Lower lobe of right lung (tissue), 2 donors: ENCODE results near the gene PCDHB10. TPM values are rescaled to one million over a fixed set of nuclear protein-coding genes. Genes with fewer than 3 reads are reported as not detected.
"Not testable (repeated sequence)": the region's sequence is repeated elsewhere in the genome, so short reads cannot be mapped to it uniquely, and the experiment has no call there.

Experiments
- ATAC-seq, 2 donors: fragments of 200-7000 bp; cut with Tn5 transposase; one replicate each; pipeline ENCODE4 v1.9.1; 2020 to 2022; ENCODE audit warnings: mild to moderate bottlenecking in 2 of 2, moderate library complexity in 2 of 2
- DNase-seq: peaks from one replicate; pipeline ENCODE4 v3.0.0-alpha.2; 2020
- H3K27ac ChIP-seq: fragments of 200-600 bp; one replicate; pipeline ENCODE4 v1.8.0; 2022
- H3K27me3 ChIP-seq: fragments of 200-600 bp; one replicate; pipeline ENCODE4 v1.8.0; 2022; ENCODE audit warnings: low read depth
- H3K36me3 ChIP-seq: fragments of 200-600 bp; one replicate; pipeline ENCODE4 v1.8.0; 2022; ENCODE audit warnings: mild to moderate bottlenecking
- H3K4me1 ChIP-seq: fragments of 200-600 bp; one replicate; pipeline ENCODE4 v1.8.0; 2022
- H3K4me3 ChIP-seq: fragments of 200-600 bp; one replicate; pipeline ENCODE4 v1.8.0; 2022; ENCODE audit warnings: mild to moderate bottlenecking
- H3K9me3 ChIP-seq: fragments of 200-600 bp; one replicate; pipeline ENCODE4 v1.8.0; 2022
- CTCF ChIP-seq: fragments of 200-600 bp; IDR thresholded peaks from one replicate; pipeline ENCODE4 v1.8.0; 2022; ENCODE audit warnings: antibody characterized with exemption, mild to moderate bottlenecking
- intact Hi-C: fragments of 100-400 bp; cut with DNase I; formaldehyde crosslinking; loops from one replicate; pipeline ENCODE4 v1.11.0; 2022
- total RNA-seq: library from RNA; stranded (reverse); fragmentation: NEBNext Ultra II Directional; extraction: Animal tissue kit (Norgen Biotek cat#: 25700); gene quantifications from one replicate; pipeline ENCODE4 v1.2.1, GENCODE V29; 2021
- donor health status: DM: no; HTN: yes; CAD: no; lungs with severe emphysema.

PCDHB10 gene
- total RNA-seq, 1 donor from 2014 or later: 2.0 TPM

GRCh38 chr5:141177577-141178191 is 14.5 kb upstream of the PCDHB10 start, which contains the start of gene PCDHB8:
PCDHB8 (plus strand) TSS chr5:141177790; CDS start chr5:141178035, 245 bp downstream.
- H3K4me3 ChIP-seq, H3K27ac ChIP-seq, DNase-seq, H3K4me1 ChIP-seq, H3K36me3 ChIP-seq, intact Hi-C loops: not testable (repeated sequence)
- H3K9me3 ChIP-seq: peaks cover 30% of the 10 kb centered on the region
- ATAC-seq: peak in 1 of 2 donors; percentile 48
- peaks cover 27% of the 10 kb centered on the region for H3K27me3 ChIP-seq
- peak; percentile 10 for TF ChIP-seq CTCF

DNA sequence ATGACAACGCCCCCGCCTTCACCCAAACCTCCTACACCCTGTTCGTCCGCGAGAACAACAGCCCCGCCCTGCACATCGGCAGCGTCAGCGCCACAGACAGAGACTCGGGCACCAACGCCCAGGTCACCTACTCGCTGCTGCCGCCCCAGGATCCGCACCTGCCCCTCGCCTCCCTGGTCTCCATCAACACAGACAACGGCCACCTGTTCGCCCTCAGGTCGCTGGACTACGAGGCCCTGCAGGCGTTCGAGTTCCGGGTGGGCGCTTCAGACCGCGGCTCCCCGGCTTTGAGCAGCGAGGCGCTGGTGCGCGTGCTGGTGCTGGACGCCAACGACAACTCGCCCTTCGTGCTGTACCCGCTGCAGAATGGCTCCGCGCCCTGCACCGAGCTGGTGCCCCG is 12.8 kb upstream of the PCDHB10 start:
- intact Hi-C loops, H3K4me3 ChIP-seq, H3K4me1 ChIP-seq, DNase-seq, ATAC-seq, H3K27ac ChIP-seq, H3K36me3 ChIP-seq: not testable (repeated sequence)
- Histone ChIP-seq H3K9me3 (peaks cover 39% of the 10 kb centered on the region), H3K27me3 (peaks cover 28% of the 10 kb centered on the region)

DNA sequence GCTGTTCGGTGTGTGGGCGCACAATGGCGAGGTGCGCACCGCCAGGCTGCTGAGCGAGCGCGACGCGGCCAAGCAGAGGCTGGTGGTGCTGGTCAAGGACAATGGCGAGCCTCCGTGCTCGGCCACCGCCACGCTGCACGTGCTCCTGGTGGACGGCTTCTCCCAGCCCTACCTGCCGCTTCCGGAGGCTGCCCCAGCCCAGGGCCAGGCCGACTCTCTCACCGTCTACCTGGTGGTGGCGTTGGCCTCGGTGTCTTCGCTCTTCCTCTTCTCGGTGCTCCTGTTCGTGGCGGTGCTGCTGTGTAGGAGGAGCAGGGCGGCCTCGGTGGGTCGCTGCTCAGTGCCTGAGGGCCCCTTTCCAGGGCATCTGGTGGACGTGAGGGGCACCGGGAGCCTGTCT is 12.3 kb upstream of the PCDHB10 start:
- not testable (repeated sequence) for DNase-seq

DNA sequence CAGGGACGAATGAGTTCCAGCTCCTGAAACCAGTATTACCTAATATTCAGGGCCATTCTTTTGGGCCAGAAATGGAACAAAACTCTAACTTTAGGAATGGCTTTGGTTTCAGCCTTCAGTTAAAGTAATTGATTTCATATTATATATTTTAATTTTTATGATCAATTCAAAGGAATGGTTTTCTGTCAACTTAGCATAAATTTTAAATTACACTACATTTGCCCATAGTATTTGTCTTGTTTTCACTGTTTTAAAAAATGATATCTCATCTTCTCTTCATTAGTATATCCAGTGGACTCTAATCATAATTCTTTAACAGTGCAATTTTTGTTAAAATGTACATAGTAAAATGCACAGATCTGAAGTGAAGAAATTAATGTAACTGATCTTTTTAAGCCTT is 11.8 kb upstream of the PCDHB10 start:
- ATAC-seq (no peak), DNase-seq (no peak)
- H3K27ac ChIP-seq: no peak overlapping the region
- H3K9me3 ChIP-seq: peaks cover 38% of the 10 kb centered on the region
- H3K4me1 ChIP-seq: no peaks in the 10 kb centered on the region
- H3K36me3 ChIP-seq: no peaks in the 10 kb centered on the region
- H3K4me3 ChIP-seq: no peak overlapping the region
- intact Hi-C loops: no loop called here
- TF ChIP-seq CTCF: no peak
- peaks cover 22% of the 10 kb centered on the region for H3K27me3 ChIP-seq

More for the DNA sequence above, 12.3 kb upstream of the PCDHB10 start:
- H3K27ac ChIP-seq, H3K4me1 ChIP-seq, H3K4me3 ChIP-seq, intact Hi-C loops, H3K36me3 ChIP-seq, ATAC-seq: not testable (repeated sequence)
- peaks cover 39% of the 10 kb centered on the region for H3K9me3 ChIP-seq
- H3K27me3 ChIP-seq: peaks cover 24% of the 10 kb centered on the region

DNA sequence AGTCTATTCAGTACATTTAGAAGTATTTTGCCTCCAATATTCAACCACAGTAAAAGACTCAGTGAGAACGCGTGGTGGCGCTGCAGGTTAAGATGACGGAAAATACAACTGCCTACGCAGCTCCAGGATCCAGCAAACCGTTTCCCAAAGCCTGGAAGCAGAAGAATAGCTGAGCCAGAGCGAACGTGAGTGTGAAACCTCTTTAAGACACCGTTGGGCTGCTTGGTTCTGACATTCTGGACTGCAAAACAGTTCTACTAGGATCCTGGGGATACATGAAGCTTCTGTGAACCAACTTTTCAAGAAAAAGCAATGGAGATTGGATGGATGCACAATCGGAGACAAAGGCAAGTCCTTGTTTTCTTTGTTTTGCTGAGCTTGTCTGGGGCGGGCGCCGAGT is 9.9 kb upstream of the PCDHB10 start, which contains the start of gene PCDHB16:
TSS of gene PCDHB16 (plus strand) at position 140 of the 400 bp plus-strand sequence. CDS start at position 313, 173 bp downstream.
- Histone ChIP-seq H3K4me1 (no peaks in the 10 kb centered on the region), H3K9me3 (peaks cover 31% of the 10 kb centered on the region), H3K27me3 (peaks cover 11% of the 10 kb centered on the region), H3K27ac (peak within 1 kb of the TSS; percentile 21), H3K4me3 (peak within 1 kb of the TSS; percentile 32), H3K36me3 (no peaks in the 10 kb centered on the region)
- DNase-seq (no peak), ATAC-seq (peak in 1 of 2 donors; percentile 41)
- intact Hi-C loops: no loop called here
- peak; percentile 28 for TF ChIP-seq CTCF

DNA sequence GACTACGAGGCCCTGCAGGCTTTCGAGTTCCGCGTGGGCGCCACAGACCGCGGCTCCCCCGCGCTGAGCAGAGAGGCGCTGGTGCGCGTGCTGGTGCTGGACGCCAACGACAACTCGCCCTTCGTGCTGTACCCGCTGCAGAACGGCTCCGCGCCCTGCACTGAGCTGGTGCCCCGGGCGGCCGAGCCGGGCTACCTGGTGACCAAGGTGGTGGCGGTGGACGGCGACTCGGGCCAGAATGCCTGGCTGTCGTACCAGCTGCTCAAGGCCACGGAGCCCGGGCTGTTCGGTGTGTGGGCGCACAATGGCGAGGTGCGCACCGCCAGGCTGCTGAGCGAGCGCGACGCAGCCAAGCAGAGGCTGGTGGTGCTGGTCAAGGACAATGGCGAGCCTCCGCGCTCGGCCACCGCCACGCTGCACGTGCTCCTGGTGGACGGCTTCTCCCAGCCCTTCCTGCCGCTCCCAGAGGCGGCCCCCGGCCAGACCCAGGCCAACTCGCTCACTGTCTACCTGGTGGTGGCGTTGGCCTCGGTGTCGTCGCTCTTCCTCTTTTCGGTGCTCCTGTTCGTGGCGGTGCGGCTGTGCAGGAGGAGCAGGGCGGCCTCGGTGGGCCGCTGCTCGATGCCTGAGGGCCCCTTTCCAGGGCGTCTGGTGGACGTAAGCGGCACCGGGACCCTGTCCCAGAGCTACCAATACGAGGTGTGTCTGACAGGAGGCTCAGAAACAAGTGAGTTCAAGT is 7.9 kb upstream of the PCDHB10 start:
- not testable (repeated sequence) for H3K27me3 ChIP-seq, ATAC-seq

More for the DNA sequence above, 7.9 kb upstream of the PCDHB10 start:
- H3K36me3 ChIP-seq, intact Hi-C loops, H3K4me1 ChIP-seq, H3K4me3 ChIP-seq, DNase-seq, H3K27ac ChIP-seq: not testable (repeated sequence)
- H3K9me3 ChIP-seq: peaks cover 24% of the 10 kb centered on the region
